ENCODE data around the gene MYOF. TPM values are rescaled to one million over a fixed set of nuclear protein-coding genes. Genes with fewer than 3 reads are reported as not detected.

MYOF gene
- total RNA-seq, 4 donors from 2014 or later = 61.1 to 123 (median 99.6) TPM

GRCh38 chr10:93344691-93345090, 137.4 kb downstream of the MYOF start:
- intact Hi-C loops (cut with DNase I) = no loop called here
- H3K9me3 ChIP-seq = no peaks in the 10 kb centered on the region
- no peak overlapping the region for H3K4me3 ChIP-seq
- TF ChIP-seq POLR2A (IDR thresholded peaks at IDR 0.05) = no peak
- TF ChIP-seq, protein P1, sequence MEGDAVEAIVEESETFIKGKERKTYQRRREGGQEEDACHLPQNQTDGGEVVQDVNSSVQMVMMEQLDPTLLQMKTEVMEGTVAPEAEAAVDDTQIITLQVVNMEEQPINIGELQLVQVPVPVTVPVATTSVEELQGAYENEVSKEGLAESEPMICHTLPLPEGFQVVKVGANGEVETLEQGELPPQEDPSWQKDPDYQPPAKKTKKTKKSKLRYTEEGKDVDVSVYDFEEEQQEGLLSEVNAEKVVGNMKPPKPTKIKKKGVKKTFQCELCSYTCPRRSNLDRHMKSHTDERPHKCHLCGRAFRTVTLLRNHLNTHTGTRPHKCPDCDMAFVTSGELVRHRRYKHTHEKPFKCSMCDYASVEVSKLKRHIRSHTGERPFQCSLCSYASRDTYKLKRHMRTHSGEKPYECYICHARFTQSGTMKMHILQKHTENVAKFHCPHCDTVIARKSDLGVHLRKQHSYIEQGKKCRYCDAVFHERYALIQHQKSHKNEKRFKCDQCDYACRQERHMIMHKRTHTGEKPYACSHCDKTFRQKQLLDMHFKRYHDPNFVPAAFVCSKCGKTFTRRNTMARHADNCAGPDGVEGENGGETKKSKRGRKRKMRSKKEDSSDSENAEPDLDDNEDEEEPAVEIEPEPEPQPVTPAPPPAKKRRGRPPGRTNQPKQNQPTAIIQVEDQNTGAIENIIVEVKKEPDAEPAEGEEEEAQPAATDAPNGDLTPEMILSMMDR (IDR thresholded peaks at IDR 0.05) = no peak
- WGBS, 2 donors = 96 to 97% methylated on average over 2 to 3 of the region's 3 CpGs
- no peaks in the 10 kb centered on the region for H3K4me1 ChIP-seq
- no peak for DNase-seq
- H3K27ac ChIP-seq = no peak overlapping the region
- H3K36me3 ChIP-seq = peaks cover 20 to 99% (median 32%) of the 10 kb centered on the region in 3 donors
- no peaks in the 10 kb centered on the region for H3K27me3 ChIP-seq

DNA sequence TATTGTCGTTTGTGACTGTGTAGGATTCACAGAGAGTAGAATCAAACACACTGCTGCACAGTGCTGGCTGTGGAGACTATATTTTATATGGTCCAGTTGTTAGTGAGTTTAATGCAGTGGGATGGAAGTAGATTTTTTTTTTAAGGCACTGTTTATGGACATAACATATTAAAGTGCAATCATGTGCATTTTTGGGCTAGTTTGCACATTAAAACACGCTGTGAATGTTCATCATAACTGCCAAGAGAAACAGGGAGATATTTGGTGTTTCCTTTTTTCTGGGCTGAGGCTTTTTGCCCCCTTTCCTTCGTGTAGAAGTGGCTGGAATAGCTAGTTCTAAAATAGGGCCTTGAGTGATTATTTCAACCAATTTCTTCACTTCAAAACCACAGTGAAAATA, 139.2 kb downstream of the MYOF start:
- no peak overlapping the region for H3K4me3 ChIP-seq
- no peak for DNase-seq
- intact Hi-C loops (cut with DNase I) = no loop called here
- no peaks in the 10 kb centered on the region for H3K9me3 ChIP-seq
- H3K27ac ChIP-seq = no peak overlapping the region
- peaks cover 11 to 99% (median 26%) of the 10 kb centered on the region in 3 donors for H3K36me3 ChIP-seq
- TF ChIP-seq POLR2A (IDR thresholded peaks at IDR 0.05) = no peak
- TF ChIP-seq, protein P1 (IDR thresholded peaks at IDR 0.05) = no peak
- 65 to 77% methylated on average over 3 of the region's 3 CpGs for WGBS, 2 donors
- no peaks in the 10 kb centered on the region for H3K27me3 ChIP-seq
- no peaks in the 10 kb centered on the region for H3K4me1 ChIP-seq

- no peak for TF ChIP-seq POLR2A (IDR thresholded peaks at IDR 0.05)
- TF ChIP-seq, protein P1 (IDR thresholded peaks at IDR 0.05) = no peak
- peaks cover 11 to 99% (median 26%) of the 10 kb centered on the region in 3 donors for H3K36me3 ChIP-seq
- H3K4me3 ChIP-seq = no peak overlapping the region
- no peaks in the 10 kb centered on the region for H3K4me1 ChIP-seq
- WGBS, 2 donors = 69 to 83% methylated on average over 4 of the region's 4 CpGs
- H3K9me3 ChIP-seq = no peaks in the 10 kb centered on the region
- DNase-seq = no peak
- H3K27me3 ChIP-seq = no peaks in the 10 kb centered on the region
- intact Hi-C loops (cut with DNase I) = no loop called here
- H3K27ac ChIP-seq = no peak overlapping the region
These were observed 139.8 kb downstream of the MYOF start for GRCh38 chr10:93342366-93342765.

- Histone ChIP-seq H3K27me3 (no peaks in the 10 kb centered on the region), H3K9me3 (no peaks in the 10 kb centered on the region), H3K36me3 (peaks cover 4 to 100% (median 22%) of the 10 kb centered on the region in 3 donors), H3K4me1 (peaks cover 0 to 29% (median 0%) of the 10 kb centered on the region in 3 donors), H3K4me3 (no peak overlapping the region), H3K27ac (no peak overlapping the region)
- no peak for TF ChIP-seq POLR2A (IDR thresholded peaks at IDR 0.05)
- TF ChIP-seq, protein P1 (IDR thresholded peaks at IDR 0.05) = no peak
- intact Hi-C loops (cut with DNase I) = no loop called here
- 85 to 92% methylated on average over 7 of the region's 7 CpGs for WGBS, 2 donors
- no peak for DNase-seq
These were observed 144.8 kb downstream of the MYOF start for GRCh38 chr10:93337309-93337721.

- TF ChIP-seq, protein P1 (IDR thresholded peaks at IDR 0.05) = no peak
- no peak for TF ChIP-seq POLR2A (IDR thresholded peaks at IDR 0.05)
- intact Hi-C loops (cut with DNase I) = no loop called here
- peaks cover 3 to 100% (median 18%) of the 10 kb centered on the region in 3 donors for H3K36me3 ChIP-seq
These were observed 145.5 kb downstream of the MYOF start for GRCh38 chr10:93336678-93337077.

More at GRCh38 chr10:93336678-93337077, 145.5 kb downstream of the MYOF start:
- Histone ChIP-seq H3K4me1 (peaks cover 0 to 36% (median 0%) of the 10 kb centered on the region in 3 donors), H3K27ac (no peak overlapping the region), H3K9me3 (no peaks in the 10 kb centered on the region), H3K4me3 (no peak overlapping the region), H3K27me3 (no peaks in the 10 kb centered on the region)
- DNase-seq = no peak
- 90 to 100% methylated on average over 1 of the region's 1 CpG for WGBS, 2 donors
